Activated CD4-positive, alpha-beta memory T cell treated with anti-CD3 and anti-CD28 coated beads for 36 hours (primary cell): ENCODE data around the gene ENOX2. TPM values are rescaled to one million over a fixed set of nuclear protein-coding genes. Genes with fewer than 3 reads are reported as not detected.
"Not testable (repeated sequence)": the region's sequence is repeated elsewhere in the genome, so short reads cannot be mapped to it uniquely, and the experiment has no call there.

Source experiments
- CTCF ChIA-PET: fragments of 350-600 bp; sonication (Branson Sonifier 250); formaldehyde crosslinking; loops from one replicate; lab custom pipeline; 2021; ENCODE audit warnings: antibody characterized with exemption, inconsistent platforms; lab: Charles Lee
- POLR2A ChIA-PET: fragments of 350-600 bp; sonication (Branson Sonifier 250); formaldehyde crosslinking; loops from one replicate; lab custom pipeline; 2021; ENCODE audit warnings: antibody characterized with exemption; lab: Charles Lee
- DNase-seq: peaks from one replicate; pipeline ENCODE4 v3.0.0-alpha.2; 2020
- H3K27ac Mint-ChIP-seq: one replicate; pipeline ENCODE4 v1.8.0; 2021; ENCODE audit warnings: mixed read lengths
- H3K27me3 Mint-ChIP-seq: one replicate; pipeline ENCODE4 v1.8.0; 2021; ENCODE audit warnings: mixed read lengths
- H3K36me3 Mint-ChIP-seq: one replicate; pipeline ENCODE4 v1.8.0; 2021; ENCODE audit warnings: mixed read lengths
- H3K4me1 Mint-ChIP-seq: one replicate; pipeline ENCODE4 v1.8.0; 2021; ENCODE audit warnings: low read depth, mixed read lengths
- H3K4me3 Mint-ChIP-seq: one replicate; pipeline ENCODE4 v1.8.0; 2021; ENCODE audit warnings: mild to moderate bottlenecking, mixed read lengths
- H3K9me3 Mint-ChIP-seq: one replicate; pipeline ENCODE4 v1.8.0; 2021; ENCODE audit warnings: mixed read lengths
- intact Hi-C: fragments of 100-400 bp; cut with micrococcal nuclease; formaldehyde crosslinking; loops from one replicate; pipeline ENCODE4 v1.15.1; 2023
- total RNA-seq, 2 experiments: library from RNA; stranded (reverse); gene quantifications; one replicate each; pipeline ENCODE4 v1.2.3, GENCODE V29; 2021

The ENOX2 gene
- total RNA-seq, 2 experiments from 2014 or later, result 12.3 to 13.3 TPM

GRCh38 chrX:130803537-130803936 is 99.5 kb downstream of the ENOX2 start:
- H3K9me3 Mint-ChIP-seq, result no peaks in the 10 kb centered on the region
- intact Hi-C loops, result no loop called here
- ChIA-PET CTCF (no interaction called here), POLR2A (no interaction called here)
- H3K27ac Mint-ChIP-seq, result no peak overlapping the region
- H3K36me3 Mint-ChIP-seq, result no peaks in the 10 kb centered on the region
- no peaks in the 10 kb centered on the region for H3K4me1 Mint-ChIP-seq
- no peak for DNase-seq
- H3K4me3 Mint-ChIP-seq, result no peak overlapping the region
- H3K27me3 Mint-ChIP-seq, result no peaks in the 10 kb centered on the region

- no peak for DNase-seq
- Mint-ChIP-seq H3K4me3 (no peak overlapping the region), H3K36me3 (no peaks in the 10 kb centered on the region), H3K9me3 (no peaks in the 10 kb centered on the region), H3K4me1 (no peaks in the 10 kb centered on the region), H3K27ac (no peak overlapping the region), H3K27me3 (no peaks in the 10 kb centered on the region)
- POLR2A ChIA-PET, result no interaction called here
- intact Hi-C loops, result no loop called here
- CTCF ChIA-PET, result no interaction called here
Observed at GRCh38 chrX:130801901-130802300, 101.1 kb downstream of the ENOX2 start.

GRCh38 chrX:130799393-130799792 is 103.6 kb downstream of the ENOX2 start:
- Mint-ChIP-seq H3K9me3 (no peaks in the 10 kb centered on the region), H3K27me3 (no peaks in the 10 kb centered on the region), H3K27ac (no peak overlapping the region), H3K4me3 (no peak overlapping the region), H3K4me1 (no peaks in the 10 kb centered on the region), H3K36me3 (peaks cover 1% of the 10 kb centered on the region)
- DNase-seq, result no peak
- CTCF ChIA-PET, result no interaction called here
- intact Hi-C loops, result no loop called here
- POLR2A ChIA-PET, result no interaction called here

GRCh38 chrX:130793975-130794374 is 109.0 kb downstream of the ENOX2 start:
- Mint-ChIP-seq H3K9me3 (peaks cover 2% of the 10 kb centered on the region), H3K4me3 (no peak overlapping the region), H3K4me1 (no peaks in the 10 kb centered on the region), H3K27me3 (no peaks in the 10 kb centered on the region), H3K27ac (no peak overlapping the region), H3K36me3 (peaks cover 7% of the 10 kb centered on the region)
- DNase-seq, result no peak
- intact Hi-C loops, result no loop called here
- ChIA-PET CTCF (no interaction called here), POLR2A (no interaction called here)

DNA sequence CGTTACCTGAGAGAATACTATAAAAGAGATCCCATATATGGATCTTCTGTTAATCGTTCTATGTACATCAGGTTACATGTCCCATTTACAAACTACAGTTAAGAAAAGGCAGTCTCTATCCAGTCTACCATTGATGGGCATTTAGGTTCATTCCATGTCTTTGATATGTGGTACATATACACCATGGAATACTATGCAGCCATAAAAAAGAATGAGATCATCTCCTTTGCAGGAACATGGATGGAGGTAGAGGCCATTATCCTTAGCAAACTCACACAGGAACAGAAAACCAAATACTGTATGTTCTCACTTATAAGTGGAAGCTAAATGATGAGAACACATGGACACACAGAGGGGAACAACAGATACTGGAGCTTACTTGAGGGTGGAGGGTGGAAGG is 111.1 kb downstream of the ENOX2 start:
- POLR2A ChIA-PET, CTCF ChIA-PET, DNase-seq, H3K36me3 Mint-ChIP-seq, H3K4me3 Mint-ChIP-seq, intact Hi-C loops, H3K4me1 Mint-ChIP-seq, H3K9me3 Mint-ChIP-seq, H3K27me3 Mint-ChIP-seq, H3K27ac Mint-ChIP-seq: not testable (repeated sequence)

GRCh38 chrX:130789793-130790192 is 113.2 kb downstream of the ENOX2 start:
- DNase-seq, result no peak
- intact Hi-C loops, result no loop called here
- Mint-ChIP-seq H3K9me3 (peaks cover 2% of the 10 kb centered on the region), H3K36me3 (peaks cover 5% of the 10 kb centered on the region), H3K27ac (no peak overlapping the region), H3K27me3 (no peaks in the 10 kb centered on the region), H3K4me1 (no peaks in the 10 kb centered on the region), H3K4me3 (no peak overlapping the region)
- CTCF ChIA-PET, result no interaction called here
- POLR2A ChIA-PET, result no interaction called here

- peaks cover 2% of the 10 kb centered on the region for H3K9me3 Mint-ChIP-seq
- peaks cover 5% of the 10 kb centered on the region for H3K36me3 Mint-ChIP-seq
- DNase-seq, result no peak
- CTCF ChIA-PET, result no interaction called here
- H3K27me3 Mint-ChIP-seq, result no peaks in the 10 kb centered on the region
- intact Hi-C loops, result no loop called here
- H3K4me3 Mint-ChIP-seq, result no peak overlapping the region
- POLR2A ChIA-PET, result no interaction called here
- H3K4me1 Mint-ChIP-seq, result no peaks in the 10 kb centered on the region
- no peak overlapping the region for H3K27ac Mint-ChIP-seq
Observed at GRCh38 chrX:130788786-130789581, 114.0 kb downstream of the ENOX2 start.

DNA sequence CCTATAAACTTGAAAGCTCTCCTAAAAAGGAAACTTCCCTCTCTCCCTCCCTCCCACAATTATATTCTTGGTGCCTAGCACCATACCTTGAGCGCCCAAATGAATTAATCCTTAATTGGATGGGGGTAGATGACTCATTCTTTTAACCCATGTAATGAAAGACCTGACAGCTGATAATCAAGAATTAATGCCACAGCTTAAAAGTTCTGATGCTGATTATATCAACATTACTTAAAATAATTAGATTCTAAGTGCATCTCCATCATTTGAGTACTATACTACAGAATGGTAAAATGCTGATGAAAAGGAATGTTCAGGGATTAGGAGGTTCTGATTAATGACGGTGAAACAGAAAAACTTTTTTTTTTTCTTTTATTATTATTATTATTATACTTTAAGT is 117.0 kb downstream of the ENOX2 start:
- intact Hi-C loops, result no loop called here
- Mint-ChIP-seq H3K27ac (no peak overlapping the region), H3K36me3 (no peaks in the 10 kb centered on the region), H3K4me1 (no peaks in the 10 kb centered on the region), H3K9me3 (no peaks in the 10 kb centered on the region), H3K27me3 (no peaks in the 10 kb centered on the region), H3K4me3 (no peak overlapping the region)
- ChIA-PET CTCF (interaction anchor here (0.6 kb wide), 1 partner anchor 309 kb away, joined by 3 read pairs; no protein-coding TSS in a partner anchor), POLR2A (no interaction called here)
- no peak for DNase-seq

- DNase-seq, result no peak
- intact Hi-C loops, result no loop called here
- ChIA-PET POLR2A (no interaction called here), CTCF (no interaction called here)
- Mint-ChIP-seq H3K27me3 (no peaks in the 10 kb centered on the region), H3K27ac (no peak overlapping the region), H3K4me3 (no peak overlapping the region), H3K36me3 (peaks cover 5% of the 10 kb centered on the region), H3K9me3 (no peaks in the 10 kb centered on the region), H3K4me1 (peaks cover 3% of the 10 kb centered on the region)
Observed at GRCh38 chrX:130778773-130779172, 124.2 kb downstream of the ENOX2 start.

DNA sequence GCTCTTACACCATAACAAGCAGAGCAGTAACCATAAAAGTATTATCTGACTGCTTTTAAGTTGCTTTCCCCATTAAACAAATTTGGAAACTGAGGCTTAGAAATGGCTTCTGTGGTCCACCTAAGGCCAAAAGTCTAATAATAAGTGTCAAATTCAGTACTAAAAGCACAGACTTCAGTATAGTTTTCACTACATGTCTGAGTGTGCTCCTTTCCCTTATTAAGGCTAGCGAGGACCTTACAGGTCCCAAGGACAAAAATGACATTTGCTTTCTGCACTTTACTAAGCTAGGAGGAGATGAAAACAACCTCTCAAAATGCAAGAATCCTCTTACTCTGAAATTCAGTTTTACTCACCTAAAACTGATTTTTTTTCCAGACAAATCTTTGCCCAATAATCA is 127.2 kb downstream of the ENOX2 start:
- H3K36me3 Mint-ChIP-seq, result peaks cover 5% of the 10 kb centered on the region
- H3K9me3 Mint-ChIP-seq, result no peaks in the 10 kb centered on the region
- intact Hi-C loops, result no loop called here
- ChIA-PET POLR2A (no interaction called here), CTCF (no interaction called here)
- no peak for DNase-seq
- no peaks in the 10 kb centered on the region for H3K27me3 Mint-ChIP-seq
- H3K27ac Mint-ChIP-seq, result no peak overlapping the region
- H3K4me3 Mint-ChIP-seq, result no peak overlapping the region
- peaks cover 10% of the 10 kb centered on the region for H3K4me1 Mint-ChIP-seq

- no peak for DNase-seq
- Mint-ChIP-seq H3K9me3 (no peaks in the 10 kb centered on the region), H3K27ac (no peak overlapping the region), H3K4me3 (no peak overlapping the region), H3K27me3 (no peaks in the 10 kb centered on the region), H3K4me1 (peaks cover 7% of the 10 kb centered on the region), H3K36me3 (peaks cover 3% of the 10 kb centered on the region)
- ChIA-PET POLR2A (no interaction called here), CTCF (no interaction called here)
- intact Hi-C loops, result loop anchor here (5.0 kb wide), 1 partner anchor 85 kb away; no protein-coding TSS in a partner anchor
Observed at GRCh38 chrX:130772776-130773143, 130.2 kb downstream of the ENOX2 start.

DNA sequence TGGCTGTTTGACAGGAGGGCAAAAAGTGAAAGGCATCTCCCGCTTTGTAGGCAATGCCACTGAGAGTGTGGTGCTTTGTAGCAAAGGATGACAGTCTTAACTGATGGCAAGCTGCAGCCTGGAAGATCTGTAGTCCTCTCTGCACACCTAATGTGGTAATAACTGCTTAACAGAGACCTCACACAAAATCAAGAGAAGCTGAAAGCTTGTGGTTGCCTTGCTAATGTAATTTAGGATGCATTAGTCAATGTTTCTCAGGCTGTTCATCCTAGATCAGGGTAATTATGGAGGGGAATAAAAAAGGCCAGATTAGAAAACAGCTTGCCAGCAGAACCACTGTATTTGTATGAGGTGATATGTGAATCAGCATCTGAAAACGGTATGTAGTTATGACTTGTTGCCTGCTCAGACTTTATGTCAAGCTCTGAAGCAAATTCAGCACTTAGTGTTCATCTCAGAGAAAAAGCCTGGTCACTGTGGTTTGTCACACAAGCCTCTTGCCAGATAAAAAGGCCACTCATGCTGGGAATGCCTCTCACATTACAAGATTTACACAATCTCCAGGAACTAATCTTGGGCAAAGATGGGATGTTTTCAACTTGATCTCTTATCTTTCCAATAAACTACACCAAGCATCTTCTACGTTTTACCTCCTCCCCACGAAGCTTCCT is 130.8 kb downstream of the ENOX2 start:
- intact Hi-C loops, result loop anchor here (5.0 kb wide), 1 partner anchor 85 kb away; no protein-coding TSS in a partner anchor
- peaks cover 6% of the 10 kb centered on the region for H3K36me3 Mint-ChIP-seq
- no peaks in the 10 kb centered on the region for H3K27me3 Mint-ChIP-seq
- ChIA-PET POLR2A (no interaction called here), CTCF (no interaction called here)
- no peak overlapping the region for H3K27ac Mint-ChIP-seq
- H3K9me3 Mint-ChIP-seq, result no peaks in the 10 kb centered on the region
- no peak for DNase-seq
- H3K4me1 Mint-ChIP-seq, result peaks cover 7% of the 10 kb centered on the region
- no peak overlapping the region for H3K4me3 Mint-ChIP-seq

DNA sequence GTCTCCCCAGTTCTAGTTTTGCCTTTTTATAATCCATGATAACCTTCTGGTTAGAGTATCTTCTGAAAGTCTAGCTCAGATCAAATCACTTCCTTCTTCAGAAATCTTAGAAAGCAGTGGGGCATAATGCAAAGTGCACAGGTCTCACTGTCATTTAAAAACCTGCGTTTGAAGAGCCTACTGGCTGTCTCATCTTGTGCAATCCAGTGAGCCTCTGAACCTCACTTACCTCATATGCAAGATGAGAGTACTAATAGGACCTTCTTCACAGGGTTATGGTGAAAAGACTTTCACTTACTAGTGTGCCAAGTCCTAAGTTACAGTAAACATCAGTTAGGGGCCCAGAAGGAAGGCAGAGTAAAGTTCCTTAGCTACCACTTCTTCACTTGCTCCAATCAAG is 131.4 kb downstream of the ENOX2 start:
- intact Hi-C loops, result loop anchor here (5.0 kb wide), 1 partner anchor 86 kb away; no protein-coding TSS in a partner anchor

More for the DNA sequence above, 131.4 kb downstream of the ENOX2 start:
- Mint-ChIP-seq H3K27ac (no peak overlapping the region), H3K36me3 (peaks cover 6% of the 10 kb centered on the region), H3K4me3 (no peak overlapping the region), H3K27me3 (no peaks in the 10 kb centered on the region), H3K9me3 (no peaks in the 10 kb centered on the region), H3K4me1 (peaks cover 7% of the 10 kb centered on the region)
- ChIA-PET CTCF (no interaction called here), POLR2A (no interaction called here)
- no peak for DNase-seq
